ENCODE data around the gene ZNRF1. TPM values are rescaled to one million over a fixed set of nuclear protein-coding genes. Genes with fewer than 3 reads are reported as not detected.

ZNRF1 gene
- total RNA-seq, 1 donor, result 19.9 TPM

DNA sequence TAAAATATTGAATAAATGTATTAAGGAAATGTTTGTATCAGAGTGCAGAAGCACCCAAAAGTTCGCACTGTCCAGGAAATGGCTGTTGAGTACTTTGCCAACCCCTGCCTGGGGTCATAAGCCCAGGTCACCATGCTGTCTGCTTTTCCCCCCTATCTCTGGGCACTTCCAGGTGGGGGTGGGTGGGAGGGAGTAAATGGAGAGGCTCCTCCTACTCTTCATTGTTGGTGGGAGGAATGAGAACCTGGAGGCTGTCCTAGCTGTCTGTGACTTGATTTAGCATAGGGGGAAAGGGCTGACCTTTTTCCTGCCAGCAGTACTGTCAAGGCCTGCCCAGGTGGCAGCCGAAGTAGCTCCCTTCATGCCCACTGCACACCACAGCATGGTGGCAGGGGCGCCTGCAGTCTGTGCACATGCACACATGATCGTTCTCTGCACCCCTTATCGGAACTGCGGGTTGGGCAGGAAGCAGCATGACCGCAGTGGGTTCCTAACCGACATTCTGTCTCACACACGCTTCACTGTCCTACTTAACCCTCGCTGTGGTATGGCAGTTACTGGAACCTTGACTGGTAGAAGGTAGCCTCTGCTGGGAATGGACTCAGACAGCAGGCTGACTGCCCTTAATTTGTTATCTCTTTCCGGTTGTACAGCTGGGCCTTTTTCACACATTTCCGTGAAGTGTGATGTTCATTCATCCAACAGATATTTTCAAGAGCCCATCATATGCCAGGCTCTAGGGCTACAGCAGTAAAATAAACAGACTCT is 76.3 kb downstream of the ZNRF1 start:
- H4K20me1 ChIP-seq (ENCODE audit: insufficient read depth, low read length), result peaks cover 45% of the 10 kb centered on the region
- no peaks in the 10 kb centered on the region for H3K9me3 ChIP-seq (ENCODE audit: low read depth, low read length)
- no peaks in the 10 kb centered on the region for H3K27me3 ChIP-seq (ENCODE audit: insufficient read depth, low read length)
- H3K79me2 ChIP-seq (ENCODE audit: insufficient read depth, low read length), result peaks cover 59% of the 10 kb centered on the region
- H3K4me3 ChIP-seq (ENCODE audit: insufficient read depth, low read length), result no peak overlapping the region
- peaks cover 19% of the 10 kb centered on the region for H3K4me1 ChIP-seq (ENCODE audit: insufficient read depth, low read length)
- no peak overlapping the region for H3K27ac ChIP-seq (ENCODE audit: low read depth, low read length)
- TF ChIP-seq, protein P1, sequence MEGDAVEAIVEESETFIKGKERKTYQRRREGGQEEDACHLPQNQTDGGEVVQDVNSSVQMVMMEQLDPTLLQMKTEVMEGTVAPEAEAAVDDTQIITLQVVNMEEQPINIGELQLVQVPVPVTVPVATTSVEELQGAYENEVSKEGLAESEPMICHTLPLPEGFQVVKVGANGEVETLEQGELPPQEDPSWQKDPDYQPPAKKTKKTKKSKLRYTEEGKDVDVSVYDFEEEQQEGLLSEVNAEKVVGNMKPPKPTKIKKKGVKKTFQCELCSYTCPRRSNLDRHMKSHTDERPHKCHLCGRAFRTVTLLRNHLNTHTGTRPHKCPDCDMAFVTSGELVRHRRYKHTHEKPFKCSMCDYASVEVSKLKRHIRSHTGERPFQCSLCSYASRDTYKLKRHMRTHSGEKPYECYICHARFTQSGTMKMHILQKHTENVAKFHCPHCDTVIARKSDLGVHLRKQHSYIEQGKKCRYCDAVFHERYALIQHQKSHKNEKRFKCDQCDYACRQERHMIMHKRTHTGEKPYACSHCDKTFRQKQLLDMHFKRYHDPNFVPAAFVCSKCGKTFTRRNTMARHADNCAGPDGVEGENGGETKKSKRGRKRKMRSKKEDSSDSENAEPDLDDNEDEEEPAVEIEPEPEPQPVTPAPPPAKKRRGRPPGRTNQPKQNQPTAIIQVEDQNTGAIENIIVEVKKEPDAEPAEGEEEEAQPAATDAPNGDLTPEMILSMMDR (IDR thresholded peaks at IDR 0.05; ENCODE audit: extremely low read depth, low read depth, low read length), result no peak
- no peak for DNase-seq (ENCODE audit: insufficient read length, low spot score, missing footprints)
- no peak overlapping the region for H3K4me2 ChIP-seq (ENCODE audit: insufficient read depth, low read length)
- no peaks in the 10 kb centered on the region for H3K36me3 ChIP-seq (ENCODE audit: insufficient read depth, low read length)
- no peak overlapping the region for H2AFZ ChIP-seq (ENCODE audit: low read length)

DNA sequence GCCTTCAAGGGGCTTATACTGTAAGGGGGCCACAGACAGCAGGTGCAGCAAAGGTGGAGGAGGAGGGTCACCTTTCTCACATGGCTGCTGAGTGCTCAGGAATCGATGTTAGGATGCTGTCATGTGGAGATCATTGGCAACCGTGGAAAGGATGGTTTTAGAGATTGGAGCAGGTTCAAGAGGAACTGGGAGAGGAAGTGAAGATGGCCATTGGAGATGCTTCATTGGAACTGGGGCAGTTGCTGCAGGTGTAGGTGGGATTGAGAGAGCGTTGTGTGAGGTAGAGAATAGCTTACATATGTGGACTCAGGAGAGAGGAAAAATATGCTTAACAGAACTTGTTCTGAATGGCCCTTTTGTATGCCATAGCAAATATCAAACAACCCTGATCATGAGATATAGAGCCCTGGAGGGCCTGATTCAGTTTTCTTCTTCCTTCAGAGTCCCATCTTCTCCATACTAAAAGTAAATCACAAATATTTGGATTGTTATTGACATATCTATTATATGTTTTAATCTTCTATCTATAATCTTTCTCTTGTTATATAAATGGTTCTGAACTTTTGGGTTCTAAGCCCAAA is 77.0 kb downstream of the ZNRF1 start:
- no peaks in the 10 kb centered on the region for H3K27me3 ChIP-seq (ENCODE audit: insufficient read depth, low read length)
- H2AFZ ChIP-seq (ENCODE audit: low read length), result no peak overlapping the region
- H3K4me2 ChIP-seq (ENCODE audit: insufficient read depth, low read length), result no peak overlapping the region
- H3K27ac ChIP-seq (ENCODE audit: low read depth, low read length), result no peak overlapping the region
- no peaks in the 10 kb centered on the region for H3K36me3 ChIP-seq (ENCODE audit: insufficient read depth, low read length)
- H3K79me2 ChIP-seq (ENCODE audit: insufficient read depth, low read length), result peaks cover 60% of the 10 kb centered on the region
- no peak for DNase-seq (ENCODE audit: insufficient read length, low spot score, missing footprints)
- TF ChIP-seq, protein P1 (IDR thresholded peaks at IDR 0.05; ENCODE audit: extremely low read depth, low read depth, low read length), result no peak
- H3K4me1 ChIP-seq (ENCODE audit: insufficient read depth, low read length), result peaks cover 21% of the 10 kb centered on the region
- H3K4me3 ChIP-seq (ENCODE audit: insufficient read depth, low read length), result no peak overlapping the region
- H4K20me1 ChIP-seq (ENCODE audit: insufficient read depth, low read length), result peaks cover 41% of the 10 kb centered on the region
- H3K9me3 ChIP-seq (ENCODE audit: low read depth, low read length), result no peaks in the 10 kb centered on the region

GRCh38 chr16:75078886-75079285 is 80.1 kb downstream of the ZNRF1 start:
- no peak overlapping the region for H3K4me3 ChIP-seq (ENCODE audit: insufficient read depth, low read length)
- H3K79me2 ChIP-seq (ENCODE audit: insufficient read depth, low read length), result peaks cover 58% of the 10 kb centered on the region
- no peak overlapping the region for H3K27ac ChIP-seq (ENCODE audit: low read depth, low read length)
- H2AFZ ChIP-seq (ENCODE audit: low read length), result no peak overlapping the region
- peaks cover 35% of the 10 kb centered on the region for H4K20me1 ChIP-seq (ENCODE audit: insufficient read depth, low read length)
- no peaks in the 10 kb centered on the region for H3K9me3 ChIP-seq (ENCODE audit: low read depth, low read length)
- H3K36me3 ChIP-seq (ENCODE audit: insufficient read depth, low read length), result no peaks in the 10 kb centered on the region
- no peak for DNase-seq (ENCODE audit: insufficient read length, low spot score, missing footprints)
- no peaks in the 10 kb centered on the region for H3K27me3 ChIP-seq (ENCODE audit: insufficient read depth, low read length)
- H3K4me2 ChIP-seq (ENCODE audit: insufficient read depth, low read length), result no peak overlapping the region
- TF ChIP-seq, protein P1 (IDR thresholded peaks at IDR 0.05; ENCODE audit: extremely low read depth, low read depth, low read length), result no peak
- H3K4me1 ChIP-seq (ENCODE audit: insufficient read depth, low read length), result peaks cover 15% of the 10 kb centered on the region

DNA sequence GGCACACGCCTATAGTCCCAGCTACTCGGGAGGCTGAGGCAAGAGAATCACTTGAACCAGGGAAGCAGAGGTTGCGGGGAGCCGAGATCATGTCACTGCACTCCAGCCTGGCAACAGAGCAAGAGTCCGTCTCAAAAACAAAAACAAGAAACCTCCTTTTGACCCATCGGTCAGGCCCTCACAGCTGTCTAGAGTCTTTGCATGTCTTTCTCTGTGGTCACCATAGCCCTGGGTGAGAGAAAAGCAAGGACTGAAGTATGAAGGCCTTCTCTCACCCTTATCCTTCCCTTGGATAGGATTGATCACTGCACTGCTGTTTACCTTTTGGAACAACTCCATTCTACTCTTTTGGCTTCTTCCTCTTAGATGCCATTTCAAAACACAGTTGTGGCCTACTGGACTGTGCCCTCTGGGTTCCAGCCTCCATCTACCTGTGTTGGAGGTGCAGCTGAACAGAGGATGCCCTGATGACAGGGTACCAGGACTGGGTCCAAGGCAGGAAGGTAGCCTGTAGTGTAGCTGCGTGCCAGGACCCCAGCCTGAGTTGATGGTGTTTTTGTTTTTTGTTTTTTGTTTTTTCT is 80.6 kb downstream of the ZNRF1 start:
- Histone ChIP-seq H3K36me3 (ENCODE audit: insufficient read depth, low read length) (no peaks in the 10 kb centered on the region), H3K4me1 (ENCODE audit: insufficient read depth, low read length) (peaks cover 12% of the 10 kb centered on the region), H3K4me3 (ENCODE audit: insufficient read depth, low read length) (no peak overlapping the region), H3K9me3 (ENCODE audit: low read depth, low read length) (no peaks in the 10 kb centered on the region), H2AFZ (ENCODE audit: low read length) (no peak overlapping the region), H3K27me3 (ENCODE audit: insufficient read depth, low read length) (no peaks in the 10 kb centered on the region), H3K79me2 (ENCODE audit: insufficient read depth, low read length) (peaks cover 53% of the 10 kb centered on the region), H3K4me2 (ENCODE audit: insufficient read depth, low read length) (no peak overlapping the region), H3K27ac (ENCODE audit: low read depth, low read length) (no peak overlapping the region), H4K20me1 (ENCODE audit: insufficient read depth, low read length) (peaks cover 31% of the 10 kb centered on the region)
- TF ChIP-seq, protein P1 (IDR thresholded peaks at IDR 0.05; ENCODE audit: extremely low read depth, low read depth, low read length), result no peak
- DNase-seq (ENCODE audit: insufficient read length, low spot score, missing footprints), result no peak
